SHP77 treated with DMSO at 0.1 percent for 48 hours (cell line): ENCODE measurements around the gene TRIP4.
"Not testable (repeated sequence)": the region's sequence is repeated elsewhere in the genome, so short reads cannot be mapped to it uniquely, and the experiment has no call there.

Experiments used
- DNase-seq: peaks from one replicate; lab custom pipeline; 2025; lab: John Stamatoyannopoulos, UW

Gene TRIP4

GRCh38 chr15:64381000-64381751, 6.5 kb upstream of the TRIP4 start, which contains the start of gene PCLAF:
TSS of gene PCLAF (minus strand) at chr15:64381441. CDS start at chr15:64381371, 70 bp downstream.
- peak; percentile 98 for DNase-seq

DNA sequence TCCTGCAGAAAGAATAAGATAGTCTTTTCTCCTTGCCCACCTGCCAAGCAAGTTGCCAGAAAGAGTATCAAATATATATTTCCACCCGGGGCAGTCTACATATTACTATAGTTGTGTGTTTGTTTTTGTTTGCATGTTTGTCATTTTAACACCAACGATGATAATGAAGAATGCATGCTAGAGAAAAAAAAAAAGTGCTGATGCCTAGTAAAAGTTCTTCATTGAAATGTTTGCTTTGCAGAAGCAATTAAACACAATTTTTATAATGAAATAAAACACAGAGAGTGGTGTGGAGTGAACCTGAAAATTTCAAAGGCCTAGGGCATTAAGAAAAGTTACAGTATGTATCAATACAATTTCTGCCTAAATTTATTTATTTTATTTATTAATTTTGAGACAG, 3.9 kb upstream of the TRIP4 start:
- DNase-seq = no peak

DNA sequence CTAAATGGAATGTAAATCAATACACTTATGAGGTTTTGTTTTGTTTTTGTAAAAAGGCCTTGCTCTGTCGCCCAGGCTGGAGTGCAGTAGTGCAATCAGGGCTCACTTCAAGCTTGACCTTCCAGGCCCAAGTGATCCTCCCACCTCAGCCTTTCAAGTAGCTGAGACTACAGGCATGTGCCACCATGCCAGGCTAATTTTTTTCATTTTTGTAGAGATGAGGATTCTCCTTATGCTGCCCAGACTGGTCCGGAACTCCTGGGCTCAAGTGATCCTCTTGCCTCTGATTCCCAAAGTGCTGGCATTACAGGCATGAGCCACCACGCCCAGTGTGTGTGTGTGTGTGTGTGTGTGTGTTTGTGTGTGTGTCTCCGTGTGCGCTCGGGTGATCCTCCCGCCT, 1.3 kb upstream of the TRIP4 start:
- no peak for DNase-seq

DNA sequence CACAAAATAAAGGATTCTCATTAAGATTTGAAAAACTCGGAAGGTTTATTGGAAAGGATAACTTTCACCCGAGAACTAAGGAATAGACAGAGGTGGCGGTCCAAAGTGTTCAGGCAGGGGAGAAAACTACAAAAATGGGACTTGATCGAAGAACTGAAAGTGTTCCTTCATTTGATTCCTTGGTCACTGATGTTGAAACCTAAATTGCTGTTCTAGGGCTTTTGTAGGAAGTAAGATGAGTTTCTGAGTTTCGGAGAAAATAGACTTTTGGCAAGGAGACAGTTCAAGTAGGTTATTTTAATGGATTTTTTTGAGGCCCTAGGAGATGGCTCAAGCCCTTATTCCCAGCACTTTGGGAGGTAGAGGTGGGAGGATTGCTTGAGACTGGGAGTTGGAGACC, 1.4 kb downstream of the TRIP4 start:
- no peak for DNase-seq

DNA sequence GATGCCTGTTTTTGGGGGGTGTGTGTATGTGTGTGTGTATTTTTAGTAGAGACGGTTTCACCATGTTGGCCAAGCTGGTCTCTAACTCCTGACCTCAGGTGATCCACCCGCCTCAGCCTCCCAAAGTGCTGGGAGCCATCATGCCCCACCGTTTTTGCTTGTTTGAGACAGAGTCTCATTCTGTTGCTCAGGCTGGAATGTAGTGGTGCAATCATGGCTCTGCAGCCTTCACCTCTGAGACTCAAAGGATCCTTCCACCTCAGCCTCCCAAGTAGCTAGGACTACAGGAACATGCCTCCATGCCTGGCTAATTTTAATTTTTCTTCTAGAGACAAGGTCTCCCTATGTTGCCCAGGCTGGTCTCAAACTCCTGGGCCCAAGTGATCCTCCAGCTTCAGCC, 4.8 kb downstream of the TRIP4 start:
- not testable (repeated sequence) for DNase-seq

GRCh38 chr15:64396789-64397188, 9.2 kb downstream of the TRIP4 start:
- no peak for DNase-seq

- DNase-seq = no peak
Observed at GRCh38 chr15:64398575-64398974, 10.9 kb downstream of the TRIP4 start.

GRCh38 chr15:64400583-64400982, 12.9 kb downstream of the TRIP4 start:
- no peak for DNase-seq

GRCh38 chr15:64412216-64412615, 24.6 kb downstream of the TRIP4 start:
- no peak for DNase-seq

DNA sequence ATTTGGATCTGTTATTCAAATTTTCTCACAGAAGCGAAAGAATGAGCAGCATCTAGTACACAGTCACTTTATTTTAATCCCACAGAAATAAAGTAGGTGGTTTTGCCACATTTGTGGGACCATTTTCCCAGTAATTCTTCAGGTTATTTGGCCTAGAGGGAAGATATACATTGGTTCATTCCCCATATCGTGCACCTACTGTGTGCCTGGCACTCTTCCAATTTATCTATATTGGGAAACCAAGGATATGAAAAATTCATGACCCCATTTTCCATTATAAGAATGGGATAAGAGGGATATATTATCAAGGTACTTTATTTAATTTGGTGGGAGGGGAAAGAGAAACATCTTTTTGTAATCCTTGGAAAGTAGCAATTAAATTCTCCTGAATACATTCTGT, 35.1 kb downstream of the TRIP4 start:
- no peak for DNase-seq

DNA sequence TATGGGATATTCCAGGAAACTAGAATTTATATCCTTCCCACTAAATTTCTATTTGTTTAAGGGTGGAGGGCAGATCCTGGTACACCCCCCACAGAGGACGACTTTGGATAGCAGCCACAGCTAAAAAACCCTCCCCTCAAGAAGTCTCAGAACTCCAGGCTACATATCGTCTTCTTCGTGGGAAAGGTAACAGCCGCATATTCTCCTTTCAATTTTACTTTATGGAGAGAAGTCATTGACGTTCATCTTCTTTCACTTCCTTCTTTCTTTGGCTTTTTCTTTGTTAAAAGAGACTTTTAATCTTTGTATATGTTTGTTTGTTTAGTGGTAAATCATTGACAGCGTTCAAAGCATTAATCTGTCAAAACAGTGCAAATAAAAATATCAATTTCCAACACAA, 36.3 kb downstream of the TRIP4 start:
- DNase-seq = no peak

DNA sequence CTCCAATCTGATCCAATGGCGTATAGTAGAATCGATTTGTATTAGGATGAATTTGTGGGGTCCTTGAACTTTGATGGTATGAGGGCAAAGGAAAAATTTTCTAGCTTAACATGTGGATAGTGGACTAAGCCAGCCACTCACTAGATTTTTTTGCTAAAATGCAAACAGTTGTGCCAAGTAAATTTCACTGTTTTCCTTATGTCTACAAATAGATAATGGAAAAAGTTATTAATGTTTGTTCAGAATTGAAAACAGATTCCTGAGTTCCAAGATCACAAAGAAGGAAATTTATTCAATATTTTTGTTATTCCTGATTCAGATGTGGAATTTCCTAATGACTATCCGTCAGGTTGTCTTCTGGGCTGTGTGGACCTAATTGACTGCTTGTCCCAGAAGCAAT, 37.6 kb downstream of the TRIP4 start:
- DNase-seq = no peak

DNA sequence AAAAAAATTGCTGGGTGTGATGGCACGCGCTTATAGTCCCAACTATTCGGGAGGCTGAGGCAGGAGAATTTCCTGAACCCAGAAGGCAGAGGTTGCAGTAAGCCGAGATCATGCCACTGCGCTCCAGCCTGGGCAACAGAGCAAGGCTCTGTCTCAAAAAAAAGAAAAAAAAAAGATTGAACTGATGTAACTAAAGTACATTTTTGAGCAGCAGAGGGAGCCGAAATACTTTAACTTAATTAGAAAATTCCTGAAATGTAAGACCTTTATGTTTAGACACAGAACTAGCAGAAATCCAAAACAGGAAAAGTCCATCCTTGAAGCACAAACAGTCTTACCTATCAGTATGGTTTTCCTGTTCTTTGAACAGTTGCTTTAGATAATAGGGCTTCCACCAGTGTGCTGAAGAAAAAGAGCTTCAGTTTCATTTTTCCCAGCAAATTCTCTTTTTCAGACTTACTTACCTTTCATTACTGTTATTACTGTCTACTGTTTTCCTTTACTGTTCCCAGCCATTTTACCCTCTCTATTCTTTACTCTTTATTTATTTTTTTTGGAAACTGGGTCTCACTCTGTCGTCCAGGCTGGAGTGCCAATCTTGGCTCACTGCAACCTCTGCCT, 39.3 kb downstream of the TRIP4 start:
- no peak for DNase-seq

DNA sequence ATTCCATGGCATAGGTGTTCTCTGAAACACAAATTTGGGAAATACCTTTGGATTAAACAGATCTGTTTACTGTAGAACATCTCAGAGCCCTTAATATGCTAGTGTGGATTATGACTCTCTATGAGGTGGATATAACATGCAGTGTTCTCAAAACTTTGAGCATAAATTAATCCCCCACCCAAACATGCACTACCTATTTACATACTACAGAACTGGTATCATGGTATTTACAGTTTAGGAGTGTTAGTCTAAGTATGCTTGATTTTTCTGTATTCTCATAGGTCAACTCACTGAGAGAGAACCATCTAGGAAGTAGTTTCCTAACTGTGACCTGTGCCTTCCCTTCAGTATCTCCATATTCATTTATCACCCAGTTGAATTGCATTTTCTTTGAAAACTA, 41.8 kb downstream of the TRIP4 start:
- DNase-seq = no peak

DNA sequence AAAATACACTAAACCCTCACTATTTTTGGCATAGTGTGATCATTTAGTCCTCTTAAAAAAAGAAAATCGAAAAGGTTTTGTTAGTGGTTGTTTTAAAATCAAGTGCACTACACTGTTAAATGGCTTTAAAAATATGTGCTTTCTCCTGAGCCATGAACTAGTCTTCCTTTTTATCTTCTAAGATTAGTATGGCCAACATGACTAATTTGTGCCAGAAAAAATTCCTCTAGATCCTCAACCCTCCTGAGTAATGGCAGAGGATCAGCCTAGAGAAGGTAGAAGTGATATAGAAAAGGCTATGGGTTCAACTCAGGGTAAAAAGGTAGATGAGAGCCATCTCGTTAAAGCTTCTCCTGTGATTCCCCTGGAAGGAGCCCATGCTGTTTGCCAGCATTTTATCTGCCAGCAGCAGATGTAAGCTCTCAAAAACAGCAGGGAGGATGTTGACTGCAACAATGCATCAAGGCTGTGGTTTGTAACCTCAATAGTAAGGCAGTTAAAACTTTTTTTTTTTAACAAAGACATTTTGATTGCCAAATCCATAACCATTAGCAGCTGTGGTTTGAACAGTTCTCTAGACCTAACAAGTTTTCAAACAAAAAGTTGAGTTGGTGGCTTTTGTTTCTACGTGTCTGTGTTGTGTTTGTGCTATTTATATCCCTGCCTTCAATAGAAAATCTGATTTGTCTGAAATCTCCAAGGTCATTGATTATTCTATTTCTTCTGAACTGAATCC, 42.5 kb downstream of the TRIP4 start:
- no peak for DNase-seq

DNA sequence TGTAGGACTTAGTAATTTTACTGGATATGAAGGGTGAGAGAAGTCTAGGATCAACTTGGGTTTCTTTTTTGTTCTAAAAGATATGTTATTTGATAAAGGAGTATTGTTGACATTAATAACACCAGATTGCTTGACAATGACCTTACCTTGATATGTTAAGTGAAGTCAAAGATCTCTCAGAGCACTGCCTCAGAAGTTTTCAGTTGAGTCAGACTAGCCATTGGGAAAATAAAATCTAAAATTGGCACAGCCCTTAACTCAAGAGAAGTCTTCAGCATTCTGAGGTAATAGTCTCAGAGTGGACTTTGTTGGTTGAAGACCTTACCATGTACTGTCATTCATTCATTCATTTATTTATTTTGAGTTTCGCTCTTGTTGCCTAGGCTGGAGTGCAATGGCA, 50.3 kb downstream of the TRIP4 start:
- DNase-seq = no peak

GRCh38 chr15:64438653-64439447, 51.2 kb downstream of the TRIP4 start:
- no peak for DNase-seq

- no peak for DNase-seq
Observed at GRCh38 chr15:64441852-64442251, 54.2 kb downstream of the TRIP4 start.

- no peak for DNase-seq
Observed at GRCh38 chr15:64443016-64443415, 55.4 kb downstream of the TRIP4 start.

DNA sequence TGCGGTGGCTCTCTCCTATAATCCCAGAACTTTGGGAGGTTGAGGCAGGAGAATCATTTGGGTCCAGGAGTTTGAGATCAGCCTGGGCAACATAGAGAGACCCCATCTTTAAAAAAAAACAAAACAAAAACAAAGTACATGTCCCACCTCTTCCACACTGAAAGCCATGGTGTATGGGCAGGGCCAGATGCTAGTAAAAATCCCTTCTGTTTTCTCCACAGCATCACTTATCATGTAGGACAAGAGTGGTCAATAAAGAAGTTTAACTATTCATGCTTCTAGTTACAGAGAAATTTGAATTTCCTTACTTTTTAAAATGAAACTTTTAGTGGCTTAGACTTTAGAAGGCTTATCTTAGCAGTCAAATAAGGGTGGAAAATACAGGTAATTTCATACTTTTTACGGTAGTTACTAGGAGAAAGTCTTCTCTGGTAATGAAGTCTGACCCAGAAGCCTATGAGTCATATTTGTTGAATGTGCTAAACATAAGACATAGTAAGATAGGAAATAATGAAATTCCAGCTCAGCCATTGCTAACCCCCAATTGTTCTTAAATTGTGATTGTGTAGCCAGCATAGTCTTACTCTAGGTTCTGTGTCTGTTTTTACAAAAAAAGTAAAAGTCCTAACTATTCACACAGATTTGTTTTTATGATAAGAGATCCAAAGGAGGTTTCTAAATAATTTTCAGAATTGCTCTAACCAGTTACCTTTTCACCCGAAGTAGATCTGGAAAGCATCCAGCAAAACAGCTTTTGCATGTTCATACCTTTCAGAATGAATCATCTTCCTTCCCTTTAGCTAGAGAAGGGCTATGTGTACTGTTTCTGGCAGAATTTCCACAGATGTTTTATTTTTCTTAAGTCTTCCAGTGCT, 56.3 kb downstream of the TRIP4 start:
- DNase-seq = no peak

GRCh38 chr15:64444836-64445235, 57.2 kb downstream of the TRIP4 start:
- no peak for DNase-seq
